Activated naive CD8-positive, alpha-beta T cell treated with anti-CD3 and anti-CD28 coated beads for 36 hours (primary cell): ENCODE data around the gene GRID1. TPM values are rescaled to one million over a fixed set of nuclear protein-coding genes. Genes with fewer than 3 reads are reported as not detected.
A peak's percentile ranks its signal among the peaks of the same experiment; 100 is the strongest.

ENCODE experiments used
- DNase-seq: peaks from one replicate; pipeline ENCODE4 v3.0.0; 2021
- H3K27ac Mint-ChIP-seq: one replicate; pipeline ENCODE4 v1.8.0; 2022; ENCODE audit warnings: mild to moderate bottlenecking, moderate library complexity, mixed read lengths
- H3K27me3 Mint-ChIP-seq: one replicate; pipeline ENCODE4 v1.8.0; 2022; ENCODE audit warnings: mild to moderate bottlenecking, mixed read lengths
- H3K36me3 Mint-ChIP-seq: one replicate; pipeline ENCODE4 v1.8.0; 2021; ENCODE audit warnings: mild to moderate bottlenecking, mixed read lengths
- H3K4me1 Mint-ChIP-seq: one replicate; pipeline ENCODE4 v1.8.0; 2021; ENCODE audit warnings: mixed read lengths
- H3K4me3 Mint-ChIP-seq: one replicate; pipeline ENCODE4 v1.8.0; 2022; ENCODE audit warnings: mild to moderate bottlenecking, moderate library complexity, mixed read lengths
- H3K9me3 Mint-ChIP-seq: one replicate; pipeline ENCODE4 v1.8.0; 2022; ENCODE audit warnings: mixed read lengths
- total RNA-seq, 2 experiments: library from RNA; stranded (reverse); gene quantifications; one replicate each; pipeline ENCODE4 v1.2.3, GENCODE V29; 2021

The GRID1 gene
- total RNA-seq, 2 experiments from 2014 or later, result not detected

- Mint-ChIP-seq H3K9me3 (no peaks in the 10 kb centered on the region), H3K4me3 (no peak overlapping the region), H3K27ac (no peak overlapping the region), H3K36me3 (no peaks in the 10 kb centered on the region), H3K4me1 (peaks cover 2% of the 10 kb centered on the region), H3K27me3 (no peaks in the 10 kb centered on the region)
- DNase-seq, result no peak
Observed at GRCh38 chr10:86148117-86148516, 218.5 kb downstream of the GRID1 start.

DNA sequence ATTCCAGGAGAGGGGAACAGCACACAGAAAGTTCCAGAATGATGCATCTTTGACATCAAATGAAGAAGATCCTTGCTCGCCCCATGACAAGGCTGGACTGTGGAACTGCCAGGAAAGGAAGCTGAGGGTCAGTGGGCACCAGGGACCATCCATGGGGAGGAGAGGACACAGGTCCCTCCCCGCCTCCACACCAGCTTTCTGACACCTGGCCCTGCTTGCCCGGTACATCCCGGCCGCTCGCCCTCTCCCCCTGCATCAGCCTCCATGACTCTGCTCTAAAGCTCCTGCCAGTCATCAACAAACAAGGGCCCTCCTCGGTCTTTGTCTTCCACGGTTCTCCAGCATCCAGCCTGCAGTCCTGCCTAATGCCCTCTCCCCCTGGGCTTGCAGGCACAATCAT, 222.3 kb downstream of the GRID1 start:
- no peak for DNase-seq
- peaks cover 2% of the 10 kb centered on the region for H3K4me1 Mint-ChIP-seq
- H3K27ac Mint-ChIP-seq, result no peak overlapping the region
- H3K27me3 Mint-ChIP-seq, result no peaks in the 10 kb centered on the region
- H3K9me3 Mint-ChIP-seq, result no peaks in the 10 kb centered on the region
- H3K4me3 Mint-ChIP-seq, result no peak overlapping the region
- H3K36me3 Mint-ChIP-seq, result no peaks in the 10 kb centered on the region

GRCh38 chr10:86141896-86142295, 224.7 kb downstream of the GRID1 start:
- Mint-ChIP-seq H3K27ac (no peak overlapping the region), H3K36me3 (no peaks in the 10 kb centered on the region), H3K4me3 (no peak overlapping the region), H3K9me3 (no peaks in the 10 kb centered on the region), H3K4me1 (no peaks in the 10 kb centered on the region), H3K27me3 (no peaks in the 10 kb centered on the region)
- DNase-seq, result no peak

- H3K9me3 Mint-ChIP-seq, result no peaks in the 10 kb centered on the region
- H3K27ac Mint-ChIP-seq, result no peak overlapping the region
- no peaks in the 10 kb centered on the region for H3K27me3 Mint-ChIP-seq
- H3K36me3 Mint-ChIP-seq, result no peaks in the 10 kb centered on the region
- no peaks in the 10 kb centered on the region for H3K4me1 Mint-ChIP-seq
- H3K4me3 Mint-ChIP-seq, result no peak overlapping the region
- DNase-seq, result peak; percentile 22
Observed at GRCh38 chr10:86139066-86139657, 227.4 kb downstream of the GRID1 start.

DNA sequence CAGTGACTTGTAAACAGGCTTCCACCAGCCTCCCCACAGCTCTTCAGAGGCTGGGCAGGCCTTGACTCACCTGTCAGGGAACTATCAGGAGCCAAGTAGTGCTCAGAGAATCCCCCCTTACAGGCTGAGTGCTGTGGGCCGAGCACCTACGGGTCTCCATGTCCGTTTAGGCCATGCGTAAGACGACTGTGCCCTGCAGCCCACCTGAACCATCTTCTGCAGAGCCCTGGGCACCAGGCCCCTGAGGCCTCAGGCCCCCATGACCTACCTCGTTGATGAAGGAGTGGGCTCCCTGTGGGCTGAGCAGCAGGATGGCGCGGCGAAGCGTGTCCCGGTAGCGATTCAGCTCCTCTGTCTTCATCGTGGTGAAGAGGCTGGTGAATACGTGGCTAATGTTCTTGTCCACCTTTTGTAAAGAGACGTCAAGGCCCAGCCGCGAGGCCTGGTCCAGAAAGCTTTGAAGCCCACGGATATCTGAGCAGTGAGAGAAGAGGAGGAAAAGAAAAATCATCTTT, 228.0 kb downstream of the GRID1 start:
- no peak overlapping the region for H3K4me3 Mint-ChIP-seq
- H3K4me1 Mint-ChIP-seq, result no peaks in the 10 kb centered on the region
- no peak for DNase-seq
- H3K27ac Mint-ChIP-seq, result no peak overlapping the region
- no peaks in the 10 kb centered on the region for H3K9me3 Mint-ChIP-seq
- H3K27me3 Mint-ChIP-seq, result no peaks in the 10 kb centered on the region
- no peaks in the 10 kb centered on the region for H3K36me3 Mint-ChIP-seq

GRCh38 chr10:86137561-86137960, 229.0 kb downstream of the GRID1 start:
- Mint-ChIP-seq H3K27ac (no peak overlapping the region), H3K36me3 (no peaks in the 10 kb centered on the region), H3K4me1 (no peaks in the 10 kb centered on the region), H3K4me3 (no peak overlapping the region), H3K9me3 (no peaks in the 10 kb centered on the region), H3K27me3 (no peaks in the 10 kb centered on the region)
- no peak for DNase-seq

DNA sequence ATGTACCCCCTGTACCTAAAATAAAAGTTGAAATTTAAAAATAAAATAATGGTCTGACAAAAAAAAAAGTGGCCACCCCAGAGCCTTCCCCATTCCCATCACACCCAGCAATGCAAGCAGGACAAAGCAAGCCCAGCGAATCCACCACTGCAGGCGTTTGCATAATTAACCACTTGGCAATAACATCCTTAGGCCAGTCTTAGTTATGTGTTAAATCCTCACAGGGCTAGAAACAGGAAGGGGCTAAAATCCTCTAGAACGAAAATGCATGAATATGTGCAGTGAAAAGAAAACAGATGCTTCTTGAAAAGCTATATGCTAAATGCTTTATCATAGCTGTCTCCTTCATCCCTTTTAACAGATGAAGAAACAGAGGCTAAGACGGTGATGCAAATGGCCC, 229.7 kb downstream of the GRID1 start:
- no peak overlapping the region for H3K27ac Mint-ChIP-seq
- H3K27me3 Mint-ChIP-seq, result no peaks in the 10 kb centered on the region
- no peaks in the 10 kb centered on the region for H3K36me3 Mint-ChIP-seq
- no peak for DNase-seq
- H3K9me3 Mint-ChIP-seq, result no peaks in the 10 kb centered on the region
- no peaks in the 10 kb centered on the region for H3K4me1 Mint-ChIP-seq
- no peak overlapping the region for H3K4me3 Mint-ChIP-seq

GRCh38 chr10:86135191-86135590, 231.4 kb downstream of the GRID1 start:
- Mint-ChIP-seq H3K4me3 (no peak overlapping the region), H3K4me1 (no peaks in the 10 kb centered on the region), H3K36me3 (no peaks in the 10 kb centered on the region), H3K9me3 (no peaks in the 10 kb centered on the region), H3K27me3 (peaks cover 4% of the 10 kb centered on the region), H3K27ac (no peak overlapping the region)
- no peak for DNase-seq

GRCh38 chr10:86130737-86131475, 235.7 kb downstream of the GRID1 start:
- peaks cover 15% of the 10 kb centered on the region for H3K27me3 Mint-ChIP-seq
- no peaks in the 10 kb centered on the region for H3K36me3 Mint-ChIP-seq
- H3K27ac Mint-ChIP-seq, result no peak overlapping the region
- H3K9me3 Mint-ChIP-seq, result no peaks in the 10 kb centered on the region
- no peak for DNase-seq
- no peak overlapping the region for H3K4me3 Mint-ChIP-seq
- H3K4me1 Mint-ChIP-seq, result no peaks in the 10 kb centered on the region

DNA sequence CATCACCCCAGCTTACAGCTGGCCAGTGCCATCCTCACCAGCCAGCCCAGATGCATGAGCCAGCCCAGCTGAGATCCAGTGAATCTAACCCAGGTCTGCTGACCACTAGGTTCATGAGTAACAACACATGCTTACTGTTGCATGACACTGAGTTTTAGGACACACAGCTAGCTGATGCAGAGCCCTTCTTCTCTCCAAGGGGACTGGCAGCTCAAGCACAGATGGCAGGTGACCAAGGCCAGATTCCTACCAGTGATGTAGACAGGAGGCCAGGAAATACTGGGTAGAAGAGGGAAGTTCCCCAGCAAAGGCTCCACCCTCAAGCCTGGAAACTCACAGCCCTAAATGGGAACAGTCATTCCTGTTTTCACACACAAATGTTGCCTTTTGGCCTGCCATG, 236.6 kb downstream of the GRID1 start:
- Mint-ChIP-seq H3K9me3 (no peaks in the 10 kb centered on the region), H3K4me3 (no peak overlapping the region), H3K4me1 (no peaks in the 10 kb centered on the region), H3K27ac (no peak overlapping the region), H3K36me3 (no peaks in the 10 kb centered on the region), H3K27me3 (peaks cover 15% of the 10 kb centered on the region)
- no peak for DNase-seq

DNA sequence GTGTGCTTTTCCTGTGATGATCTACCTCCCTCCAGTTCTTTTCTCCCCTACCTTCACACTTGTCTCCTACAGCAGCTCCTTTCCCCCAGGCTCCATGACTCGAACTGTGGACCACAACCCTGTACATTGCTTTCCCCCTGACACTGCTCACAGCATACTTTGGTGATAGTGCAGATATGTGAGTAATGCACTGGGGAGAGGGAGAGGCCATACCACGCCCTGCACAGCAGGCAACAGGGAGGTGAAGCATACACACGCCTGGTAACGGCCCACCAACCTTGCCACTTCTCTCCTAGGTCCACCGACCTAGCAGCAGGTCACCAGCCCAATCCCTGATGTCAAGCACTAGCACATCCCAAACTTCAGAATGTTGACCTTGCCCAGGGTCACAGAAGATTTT, 238.2 kb downstream of the GRID1 start:
- Mint-ChIP-seq H3K36me3 (no peaks in the 10 kb centered on the region), H3K27me3 (peaks cover 15% of the 10 kb centered on the region), H3K9me3 (no peaks in the 10 kb centered on the region), H3K4me1 (no peaks in the 10 kb centered on the region), H3K4me3 (no peak overlapping the region), H3K27ac (no peak overlapping the region)
- DNase-seq, result no peak

- no peaks in the 10 kb centered on the region for H3K4me1 Mint-ChIP-seq
- H3K27ac Mint-ChIP-seq, result no peak overlapping the region
- no peak overlapping the region for H3K4me3 Mint-ChIP-seq
- no peaks in the 10 kb centered on the region for H3K9me3 Mint-ChIP-seq
- peaks cover 15% of the 10 kb centered on the region for H3K27me3 Mint-ChIP-seq
- no peaks in the 10 kb centered on the region for H3K36me3 Mint-ChIP-seq
- DNase-seq, result no peak
Observed at GRCh38 chr10:86127274-86127819, 239.2 kb downstream of the GRID1 start.

DNA sequence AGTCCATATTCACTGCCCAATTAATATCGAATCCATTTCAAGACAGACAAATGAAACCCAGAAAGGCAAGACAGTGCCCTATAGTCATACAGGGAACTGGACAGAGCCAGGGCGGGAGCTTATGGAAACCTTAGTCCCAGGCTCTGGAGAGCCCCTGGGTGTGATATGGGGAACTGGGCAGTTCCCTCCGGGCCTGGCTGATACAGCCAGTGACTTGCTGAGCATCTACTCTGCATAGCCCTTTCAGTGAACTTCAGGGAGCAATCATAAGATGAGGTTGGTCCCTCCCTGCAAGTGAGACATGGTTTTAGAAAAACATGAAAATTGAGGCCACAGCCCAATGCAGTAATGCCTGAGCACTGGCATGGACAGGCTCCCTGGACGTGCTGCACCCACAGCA, 241.9 kb downstream of the GRID1 start:
- Mint-ChIP-seq H3K36me3 (no peaks in the 10 kb centered on the region), H3K27me3 (peaks cover 12% of the 10 kb centered on the region)
- no peak for DNase-seq

GRCh38 chr10:86123715-86124114, 242.9 kb downstream of the GRID1 start:
- H3K4me1 Mint-ChIP-seq, result no peaks in the 10 kb centered on the region
- H3K27me3 Mint-ChIP-seq, result peaks cover 10% of the 10 kb centered on the region
- no peak overlapping the region for H3K4me3 Mint-ChIP-seq
- no peaks in the 10 kb centered on the region for H3K9me3 Mint-ChIP-seq
- no peaks in the 10 kb centered on the region for H3K36me3 Mint-ChIP-seq
- H3K27ac Mint-ChIP-seq, result no peak overlapping the region
- no peak for DNase-seq

More for the DNA sequence above, 241.9 kb downstream of the GRID1 start:
- Mint-ChIP-seq H3K4me3 (no peak overlapping the region), H3K27ac (no peak overlapping the region), H3K4me1 (no peaks in the 10 kb centered on the region), H3K9me3 (no peaks in the 10 kb centered on the region)

DNA sequence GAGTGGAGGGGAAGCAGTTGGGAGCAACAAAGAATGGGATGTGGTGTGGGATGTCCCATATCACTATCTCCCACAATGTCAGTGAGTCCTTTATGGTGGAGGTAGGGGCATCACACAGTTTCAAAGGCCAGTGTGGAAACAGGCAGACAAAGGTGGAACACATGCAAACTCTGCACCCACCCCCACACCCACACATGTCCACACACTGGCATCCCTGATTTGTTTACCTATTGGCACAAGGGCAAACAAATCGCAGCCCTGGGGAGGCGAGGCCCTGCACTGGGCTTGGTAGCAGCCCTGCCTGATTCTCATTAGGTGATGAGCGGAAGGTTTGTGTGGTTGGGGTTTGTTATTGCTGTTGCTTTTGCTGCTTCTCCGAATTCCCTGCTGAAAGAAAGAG, 243.3 kb downstream of the GRID1 start:
- H3K9me3 Mint-ChIP-seq, result no peaks in the 10 kb centered on the region
- DNase-seq, result no peak
- no peak overlapping the region for H3K27ac Mint-ChIP-seq
- H3K4me3 Mint-ChIP-seq, result no peak overlapping the region
- peaks cover 6% of the 10 kb centered on the region for H3K27me3 Mint-ChIP-seq
- H3K4me1 Mint-ChIP-seq, result no peaks in the 10 kb centered on the region
- no peaks in the 10 kb centered on the region for H3K36me3 Mint-ChIP-seq

- DNase-seq, result no peak
- no peaks in the 10 kb centered on the region for H3K36me3 Mint-ChIP-seq
- H3K9me3 Mint-ChIP-seq, result no peaks in the 10 kb centered on the region
- no peak overlapping the region for H3K4me3 Mint-ChIP-seq
- peaks cover 3% of the 10 kb centered on the region for H3K27me3 Mint-ChIP-seq
- H3K27ac Mint-ChIP-seq, result no peak overlapping the region
- no peaks in the 10 kb centered on the region for H3K4me1 Mint-ChIP-seq
Observed at GRCh38 chr10:86122646-86123045, 243.9 kb downstream of the GRID1 start.
